PC-9 (cell line): ENCODE results near the gene KPNB1. TPM values are rescaled to one million over a fixed set of nuclear protein-coding genes. Genes with fewer than 3 reads are reported as not detected.

Source experiments
- BruUV-seq: library from RNA; stranded (reverse); fragments of 400-500 nt; replicated peaks from 2 replicates; lab custom pipeline; 2021; lab: Mats Ljungman, UMichigan
- CTCF ChIA-PET: fragments of 300-600 bp; sonication (Branson Sonifier 250); formaldehyde crosslinking; loops from one replicate; lab custom pipeline; 2022; ENCODE audit warnings: antibody characterized with exemption; lab: Charles Lee
- POLR2A ChIA-PET: fragments of 300-600 bp; sonication (Branson Sonifier 250); formaldehyde crosslinking; loops from one replicate; lab custom pipeline; 2022; ENCODE audit warnings: antibody characterized with exemption; ENCODE audit not compliant: unreplicated experiment; lab: Charles Lee
- DNase-seq, 2 experiments: peaks; one replicate each; pipeline versions ENCODE4 v3.0.0 to v3.0.0-alpha.2; 2015 to 2022; ENCODE audit warnings: mixed read lengths in 1 of 2
- H2AFZ ChIP-seq: fragments of 200-600 bp; sonication (generic); 2 replicates; pipeline ENCODE4 v1.8.1; 2017; ENCODE audit warnings: antibody characterized with exemption
- H3F3A ChIP-seq: fragments of 200-600 bp; sonication (generic); 2 replicates; pipeline ENCODE4 v1.8.1; 2017; ENCODE audit warnings: antibody characterized with exemption, mild to moderate bottlenecking, low read depth; ENCODE audit not compliant: insufficient read depth
- H3K27ac ChIP-seq: fragments of 200-600 bp; sonication (generic); 2 replicates; pipeline ENCODE4 v1.6.1; 2016; ENCODE audit warnings: mixed run types
- H3K27me3 ChIP-seq: fragments of 200-600 bp; sonication (generic); 2 replicates; pipeline ENCODE4 v1.6.1; 2016; ENCODE audit warnings: low read depth, mixed run types; ENCODE audit not compliant: insufficient read depth
- H3K36me3 ChIP-seq: fragments of 200-600 bp; sonication (generic); 2 replicates; pipeline ENCODE4 v1.6.1; 2016; ENCODE audit warnings: low read depth, mixed run types
- H3K4me1 ChIP-seq: fragments of 200-600 bp; sonication (generic); replicated peaks from 2 replicates; pipeline ENCODE4 v1.6.1; 2016; ENCODE audit warnings: mixed run types; ENCODE audit not compliant: insufficient read depth
- H3K4me2 ChIP-seq: fragments of 200-600 bp; sonication (generic); 2 replicates; pipeline ENCODE4 v1.6.1; 2017; ENCODE audit warnings: mixed run types
- H3K4me3 ChIP-seq: fragments of 200-600 bp; sonication (generic); 2 replicates; pipeline ENCODE4 v1.6.1; 2016; ENCODE audit warnings: mixed run types
- H3K79me2 ChIP-seq: fragments of 200-600 bp; sonication (generic); 2 replicates; pipeline ENCODE4 v1.6.1; 2017; ENCODE audit warnings: low read depth, mixed run types
- H3K9me2 ChIP-seq: fragments of 200-600 bp; sonication (generic); 2 replicates; pipeline ENCODE4 v1.8.1; 2017; ENCODE audit warnings: mild to moderate bottlenecking; ENCODE audit not compliant: insufficient read depth
- H3K9me3 ChIP-seq: fragments of 200-600 bp; sonication (generic); 2 replicates; pipeline ENCODE4 v1.8.1; 2016; ENCODE audit warnings: low read depth; ENCODE audit not compliant: insufficient read depth
- H4K20me1 ChIP-seq: fragments of 200-600 bp; sonication (generic); 2 replicates; pipeline ENCODE4 v1.8.1; 2017; ENCODE audit not compliant: insufficient read depth
- CTCF ChIP-seq: fragments of 200-600 bp; sonication (generic); conservative IDR thresholded peaks from 2 replicates; pipeline ENCODE4 v1.6.1; 2017; ENCODE audit warnings: mixed run types, antibody characterized with exemption, mild to moderate bottlenecking, moderate library complexity
- EZH2 ChIP-seq: fragments of 200-600 bp; sonication (generic); IDR thresholded peaks from 2 replicates; pipeline ENCODE4 v1.8.0; 2017; ENCODE audit warnings: antibody characterized with exemption, low read depth
- intact Hi-C: fragments of 100-400 bp; cut with micrococcal nuclease; formaldehyde crosslinking; loops from one replicate; pipeline ENCODE4 v1.10.0; 2022; ENCODE audit not compliant: unreplicated experiment
- total RNA-seq: library from RNA; stranded (reverse); gene quantifications from 2 replicates; pipeline ENCODE4 v1.2.3, GENCODE V29; 2021

Gene KPNB1
- total RNA-seq, 1 experiment from 2014 or later = 306 TPM

GRCh38 chr17:47624727-47625068 is 25.0 kb upstream of the KPNB1 start:
- Histone ChIP-seq H3K9me2 (no peaks in the 10 kb centered on the region), H4K20me1 (peaks cover 3% of the 10 kb centered on the region; the same call in 1 of the 2 replicates), H3K9me3 (no peaks in the 10 kb centered on the region), H3K4me1 (peaks cover 30% of the 10 kb centered on the region), H3F3A (peaks cover 52% of the 10 kb centered on the region), H3K36me3 (0 out of 2 replicates have a peak, but pooled peaks cover 16% of the 10 kb centered on the region), H3K27ac (no peak overlapping the region), H3K27me3 (no peaks in the 10 kb centered on the region), H3K4me2 (no peak overlapping the region), H3K4me3 (no peak overlapping the region), H2AFZ (no peak overlapping the region), H3K79me2 (no peaks in the 10 kb centered on the region)
- CTCF ChIA-PET = no interaction called here
- DNase-seq = no peak
- intact Hi-C loops = no loop called here
- POLR2A ChIA-PET = interaction anchor here (0.6 to 0.7 kb wide), 2 partner anchors 26 to 215 kb away, joined by 4 to 5 read pairs; no protein-coding TSS in a partner anchor
- no TSS peak for BruUV-seq
- TF ChIP-seq EZH2 (no peak), CTCF (no peak)

DNA sequence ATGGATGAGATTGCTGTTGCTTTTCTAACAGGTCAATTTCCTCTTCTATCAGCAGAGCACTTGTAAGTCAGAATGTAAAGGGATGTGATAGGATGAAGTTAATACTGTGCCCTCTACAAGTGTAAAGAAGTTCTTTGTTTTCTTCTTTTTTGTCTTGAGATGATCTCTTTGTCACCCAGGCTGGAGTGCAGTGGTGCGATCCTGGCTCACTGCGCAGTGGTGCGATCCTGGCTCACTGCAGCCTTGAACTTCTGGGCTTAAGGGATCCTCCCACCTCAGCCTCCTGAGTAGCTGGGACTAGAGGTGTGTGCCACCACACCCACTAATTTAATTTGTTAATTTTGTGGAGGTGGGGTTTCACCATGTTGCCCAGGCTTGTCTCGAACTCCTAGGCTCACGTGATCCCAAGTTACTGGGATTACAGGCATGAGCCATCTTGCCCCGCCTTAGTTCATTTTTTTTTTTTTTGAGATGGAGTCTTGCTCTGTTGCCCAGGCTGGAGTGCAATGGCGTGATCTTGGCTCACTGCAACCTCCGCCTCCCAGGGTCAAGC is 21.6 kb upstream of the KPNB1 start:
- intact Hi-C loops = no loop called here
- POLR2A ChIA-PET = no interaction called here
- no peaks in the 10 kb centered on the region for H3K79me2 ChIP-seq

GRCh38 chr17:47629826-47630225 is 19.9 kb upstream of the KPNB1 start:
- no peaks in the 10 kb centered on the region for H3K4me1 ChIP-seq
- CTCF ChIA-PET = no interaction called here
- DNase-seq = no peak
- POLR2A ChIA-PET = no interaction called here
- H3K27ac ChIP-seq = no peak overlapping the region
- no peaks in the 10 kb centered on the region for H3K9me3 ChIP-seq
- intact Hi-C loops = no loop called here
- H3K9me2 ChIP-seq = no peaks in the 10 kb centered on the region
- no TSS peak for BruUV-seq
- no peaks in the 10 kb centered on the region for H4K20me1 ChIP-seq
- no peak overlapping the region for H3K4me2 ChIP-seq
- no peak for TF ChIP-seq CTCF
- no peak for TF ChIP-seq EZH2
- H3K79me2 ChIP-seq = no peaks in the 10 kb centered on the region
- H3F3A ChIP-seq = peaks cover 26% of the 10 kb centered on the region
- no peaks in the 10 kb centered on the region for H3K27me3 ChIP-seq
- no peak overlapping the region for H3K4me3 ChIP-seq
- no peak overlapping the region for H2AFZ ChIP-seq
- no peaks in the 10 kb centered on the region for H3K36me3 ChIP-seq

More for the DNA sequence above, 21.6 kb upstream of the KPNB1 start:
- H3K36me3 ChIP-seq = no peaks in the 10 kb centered on the region
- BruUV-seq = no TSS peak
- CTCF ChIA-PET = no interaction called here
- peaks cover 26% of the 10 kb centered on the region for H3F3A ChIP-seq
- H2AFZ ChIP-seq = no peak overlapping the region
- no peak overlapping the region for H3K27ac ChIP-seq
- H3K4me3 ChIP-seq = no peak overlapping the region
- no peaks in the 10 kb centered on the region for H3K27me3 ChIP-seq
- no peak overlapping the region for H3K4me2 ChIP-seq
- no peak for DNase-seq
- H3K9me2 ChIP-seq = no peaks in the 10 kb centered on the region
- TF ChIP-seq EZH2 = no peak
- TF ChIP-seq CTCF = no peak
- no peaks in the 10 kb centered on the region for H4K20me1 ChIP-seq
- H3K4me1 ChIP-seq = no peaks in the 10 kb centered on the region
- H3K9me3 ChIP-seq = no peaks in the 10 kb centered on the region
